Neural cell (in vitro differentiated cells): ENCODE measurements around the gene HIF3A.
"Not testable (repeated sequence)": the region's sequence is repeated elsewhere in the genome, so short reads cannot be mapped to it uniquely, and the experiment has no call there.

Source experiments
- MXI1 ChIP-seq: fragments of 450-650 bp; conservative IDR thresholded peaks from 2 replicates; pipeline ENCODE4 v1.6.1; 2014; ENCODE audit warnings: antibody characterized with exemption, mild to moderate bottlenecking; ENCODE audit not compliant: poor library complexity, severe bottlenecking
- POLR2AphosphoS5 ChIP-seq: IDR thresholded peaks from 2 replicates; pipeline ENCODE4 v1.6.1; 2012
- SMC3 ChIP-seq: fragments of 450-650 bp; conservative IDR thresholded peaks from 2 replicates; pipeline ENCODE4 v1.6.1; 2014; ENCODE audit warnings: antibody characterized with exemption, mild to moderate bottlenecking, moderate library complexity; ENCODE audit not compliant: poor library complexity
- TAF1 ChIP-seq: IDR thresholded peaks from 2 replicates; pipeline ENCODE4 v1.6.1; 2012; ENCODE audit warnings: low read depth
- TF ChIP-seq, protein P1 (sequence below): fragments of 450-650 bp; IDR thresholded peaks from 2 replicates; pipeline ENCODE4 v1.5.1; 2014; ENCODE audit warnings: antibody characterized with exemption, mild to moderate bottlenecking, moderate library complexity; ENCODE audit not compliant: poor library complexity, severe bottlenecking

DNA sequence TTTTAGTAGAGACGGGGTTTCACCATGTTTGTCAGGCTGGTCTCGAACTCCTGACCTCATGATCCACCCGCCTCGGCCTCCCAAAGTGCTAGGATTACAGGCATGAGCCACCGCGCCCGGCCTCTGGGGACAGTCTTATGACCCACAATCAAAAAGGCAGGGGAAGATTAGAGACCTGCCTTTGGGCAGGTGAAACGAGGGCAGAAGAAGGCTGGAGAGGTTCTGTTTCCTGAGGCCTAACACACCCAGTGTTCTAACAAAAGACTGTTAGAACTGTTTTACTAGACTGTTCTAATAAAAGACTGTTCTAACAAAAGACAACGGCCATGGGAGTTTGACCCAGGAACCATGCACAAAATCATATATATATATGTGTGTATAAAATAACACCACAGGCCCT lies 26.4 kb downstream of the HIF3A start:
- TF ChIP-seq, protein P1, sequence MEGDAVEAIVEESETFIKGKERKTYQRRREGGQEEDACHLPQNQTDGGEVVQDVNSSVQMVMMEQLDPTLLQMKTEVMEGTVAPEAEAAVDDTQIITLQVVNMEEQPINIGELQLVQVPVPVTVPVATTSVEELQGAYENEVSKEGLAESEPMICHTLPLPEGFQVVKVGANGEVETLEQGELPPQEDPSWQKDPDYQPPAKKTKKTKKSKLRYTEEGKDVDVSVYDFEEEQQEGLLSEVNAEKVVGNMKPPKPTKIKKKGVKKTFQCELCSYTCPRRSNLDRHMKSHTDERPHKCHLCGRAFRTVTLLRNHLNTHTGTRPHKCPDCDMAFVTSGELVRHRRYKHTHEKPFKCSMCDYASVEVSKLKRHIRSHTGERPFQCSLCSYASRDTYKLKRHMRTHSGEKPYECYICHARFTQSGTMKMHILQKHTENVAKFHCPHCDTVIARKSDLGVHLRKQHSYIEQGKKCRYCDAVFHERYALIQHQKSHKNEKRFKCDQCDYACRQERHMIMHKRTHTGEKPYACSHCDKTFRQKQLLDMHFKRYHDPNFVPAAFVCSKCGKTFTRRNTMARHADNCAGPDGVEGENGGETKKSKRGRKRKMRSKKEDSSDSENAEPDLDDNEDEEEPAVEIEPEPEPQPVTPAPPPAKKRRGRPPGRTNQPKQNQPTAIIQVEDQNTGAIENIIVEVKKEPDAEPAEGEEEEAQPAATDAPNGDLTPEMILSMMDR: not testable (repeated sequence)
- not testable (repeated sequence) for TF ChIP-seq SMC3, TAF1, POLR2AphosphoS5, MXI1
